RWPE2 (cell line): ENCODE data around the gene RNF213.

ENCODE experiments used
- ATAC-seq: fragments of 200-7000 bp; cut with Tn5 transposase; 3 replicates; pipeline ENCODE4 v1.9.1; 2021; ENCODE audit warnings: low read depth
- DNase-seq: peaks from one replicate; pipeline ENCODE4 v3.0.0-alpha.2; 2020; ENCODE audit warnings: low spot score
- H3K27ac ChIP-seq: fragments of 450-650 bp; 2 replicates; pipeline ENCODE4 v1.5.1; 2017; ENCODE audit warnings: mild to moderate bottlenecking; ENCODE audit not compliant: poor library complexity, severe bottlenecking
- H3K27me3 ChIP-seq: fragments of 250-450 bp; sonication (Bioruptor Pico); 2 replicates; pipeline ENCODE4 v1.5.1; 2021; ENCODE audit warnings: mild to moderate bottlenecking, moderate library complexity; ENCODE audit not compliant: insufficient read depth, poor library complexity, severe bottlenecking
- H3K36me3 ChIP-seq: fragments of 250-450 bp; sonication (Bioruptor Pico); 2 replicates; pipeline ENCODE4 v1.5.1; 2020; ENCODE audit warnings: low read depth, mild to moderate bottlenecking, moderate library complexity
- H3K4me1 ChIP-seq: fragments of 250-450 bp; sonication (Bioruptor Pico); 2 replicates; pipeline ENCODE4 v1.5.1; 2021; ENCODE audit warnings: mild to moderate bottlenecking, moderate library complexity; ENCODE audit not compliant: insufficient read depth, poor library complexity, severe bottlenecking
- H3K4me3 ChIP-seq: fragments of 250-450 bp; sonication (Bioruptor Pico); 2 replicates; pipeline ENCODE4 v1.5.1; 2021; ENCODE audit warnings: mild to moderate bottlenecking, moderate library complexity; ENCODE audit not compliant: severe bottlenecking
- H3K9me3 ChIP-seq: fragments of 250-450 bp; sonication (Bioruptor Pico); 2 replicates; pipeline ENCODE4 v1.5.1; 2021; ENCODE audit warnings: mild to moderate bottlenecking, moderate library complexity; ENCODE audit not compliant: severe bottlenecking
- TF ChIP-seq, protein P1 (sequence below): fragments of 450-650 bp; IDR thresholded peaks from one replicate; pipeline ENCODE4 v1.5.1; 2017; ENCODE audit warnings: mild to moderate bottlenecking, moderate library complexity; ENCODE audit not compliant: poor library complexity, severe bottlenecking

Gene RNF213

DNA sequence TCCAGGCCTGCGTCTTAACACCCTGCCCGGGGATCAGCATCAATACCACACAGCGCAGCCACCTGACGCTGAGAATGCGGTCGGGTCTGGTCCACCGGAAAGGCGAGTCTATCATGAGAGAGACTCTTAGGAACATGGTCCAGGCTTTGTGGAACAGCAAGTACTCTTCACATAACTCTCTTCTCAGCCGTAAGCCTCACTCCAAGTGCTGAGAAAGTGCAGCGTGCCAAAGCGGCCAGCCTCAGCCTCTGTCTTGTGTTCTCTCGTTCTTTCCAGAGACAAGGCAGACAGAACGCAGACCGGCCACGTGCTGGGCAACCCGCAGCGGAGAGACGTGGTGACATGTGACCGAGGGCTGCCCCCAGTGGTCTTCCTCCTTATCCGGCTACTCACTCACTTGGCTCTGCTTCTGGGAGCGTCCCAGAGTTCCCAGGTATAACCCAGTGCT is 119.9 kb downstream of the RNF213 start:
- H3K36me3 ChIP-seq = peaks cover 100% of the 10 kb centered on the region
- no peak overlapping the region for H3K4me3 ChIP-seq
- no peak overlapping the region for H3K27ac ChIP-seq
- H3K9me3 ChIP-seq = no peaks in the 10 kb centered on the region
- TF ChIP-seq, protein P1, sequence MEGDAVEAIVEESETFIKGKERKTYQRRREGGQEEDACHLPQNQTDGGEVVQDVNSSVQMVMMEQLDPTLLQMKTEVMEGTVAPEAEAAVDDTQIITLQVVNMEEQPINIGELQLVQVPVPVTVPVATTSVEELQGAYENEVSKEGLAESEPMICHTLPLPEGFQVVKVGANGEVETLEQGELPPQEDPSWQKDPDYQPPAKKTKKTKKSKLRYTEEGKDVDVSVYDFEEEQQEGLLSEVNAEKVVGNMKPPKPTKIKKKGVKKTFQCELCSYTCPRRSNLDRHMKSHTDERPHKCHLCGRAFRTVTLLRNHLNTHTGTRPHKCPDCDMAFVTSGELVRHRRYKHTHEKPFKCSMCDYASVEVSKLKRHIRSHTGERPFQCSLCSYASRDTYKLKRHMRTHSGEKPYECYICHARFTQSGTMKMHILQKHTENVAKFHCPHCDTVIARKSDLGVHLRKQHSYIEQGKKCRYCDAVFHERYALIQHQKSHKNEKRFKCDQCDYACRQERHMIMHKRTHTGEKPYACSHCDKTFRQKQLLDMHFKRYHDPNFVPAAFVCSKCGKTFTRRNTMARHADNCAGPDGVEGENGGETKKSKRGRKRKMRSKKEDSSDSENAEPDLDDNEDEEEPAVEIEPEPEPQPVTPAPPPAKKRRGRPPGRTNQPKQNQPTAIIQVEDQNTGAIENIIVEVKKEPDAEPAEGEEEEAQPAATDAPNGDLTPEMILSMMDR = no peak
- ATAC-seq (no peak), DNase-seq (no peak)
- no peaks in the 10 kb centered on the region for H3K27me3 ChIP-seq
- H3K4me1 ChIP-seq = no peaks in the 10 kb centered on the region

DNA sequence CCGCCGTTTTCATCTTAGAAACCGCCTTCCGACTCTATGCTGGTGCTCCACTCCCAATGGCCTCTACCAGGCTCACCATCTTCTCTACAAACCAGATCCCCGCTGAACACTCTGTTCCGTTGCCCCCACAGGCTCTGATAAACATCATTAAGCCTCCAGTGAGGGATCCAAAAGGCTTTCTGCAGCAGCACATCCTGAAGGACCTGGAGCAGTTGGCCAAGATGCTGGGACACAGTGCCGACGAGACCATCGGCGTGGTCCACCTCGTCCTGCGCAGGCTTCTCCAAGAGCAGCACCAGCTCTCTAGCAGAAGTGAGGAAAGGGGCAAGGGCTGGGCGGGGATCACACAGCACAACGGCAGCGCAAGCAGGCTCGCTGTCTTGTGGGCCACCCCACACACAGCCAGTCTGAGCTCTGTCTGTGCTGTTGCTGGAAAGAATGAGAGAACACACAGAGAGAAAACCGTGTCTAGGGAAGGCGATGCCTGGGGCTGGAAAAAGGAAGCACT is 120.8 kb downstream of the RNF213 start:
- Histone ChIP-seq H3K27me3 (no peaks in the 10 kb centered on the region), H3K4me3 (no peak overlapping the region), H3K4me1 (no peaks in the 10 kb centered on the region), H3K9me3 (no peaks in the 10 kb centered on the region), H3K27ac (no peak overlapping the region), H3K36me3 (peaks cover 100% of the 10 kb centered on the region)
- no peak for DNase-seq
- TF ChIP-seq, protein P1 = no peak
- ATAC-seq = no peak

DNA sequence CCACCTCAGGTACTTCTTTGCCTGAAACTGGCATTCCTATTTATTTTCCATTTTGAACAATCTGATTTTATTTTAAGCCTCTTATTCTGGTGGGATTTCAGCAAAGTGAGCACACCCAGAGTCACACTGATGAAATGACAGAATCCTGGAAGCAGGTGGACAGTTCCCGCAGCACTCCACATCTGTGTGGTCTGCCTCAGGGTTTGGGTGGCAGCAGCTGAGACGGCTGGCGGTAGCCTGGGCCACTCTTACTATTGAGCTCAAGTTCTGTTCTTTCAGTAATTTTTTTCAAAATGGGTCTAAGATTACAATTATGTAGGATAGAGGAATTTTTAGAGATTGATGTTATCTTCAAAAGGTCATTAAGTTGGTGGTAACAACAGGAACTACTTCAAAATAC is 121.8 kb downstream of the RNF213 start:
- peaks cover 100% of the 10 kb centered on the region for H3K36me3 ChIP-seq

DNA sequence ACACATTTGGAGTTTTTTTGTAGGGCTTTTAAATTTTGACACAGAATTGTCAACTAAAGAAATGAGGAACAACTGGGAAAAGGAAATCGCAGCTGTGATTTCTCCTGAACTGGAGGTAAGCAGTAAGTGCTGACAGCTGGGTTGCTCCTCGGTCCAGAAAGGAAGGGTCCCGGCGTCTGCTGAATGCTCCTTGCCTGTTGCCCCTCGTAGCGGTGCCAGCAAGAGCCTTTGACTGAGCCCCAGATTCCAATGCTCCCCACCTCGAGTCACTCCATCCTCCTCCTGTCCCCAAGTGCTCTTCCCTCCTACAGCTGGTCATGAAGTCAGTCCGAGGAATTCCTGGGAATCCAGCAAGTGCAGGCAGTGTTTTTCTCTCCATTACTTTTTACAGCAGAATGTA is 122.3 kb downstream of the RNF213 start:
- DNase-seq = no peak
- Histone ChIP-seq H3K27ac (no peak overlapping the region), H3K9me3 (no peaks in the 10 kb centered on the region), H3K36me3 (peaks cover 100% of the 10 kb centered on the region), H3K4me1 (no peaks in the 10 kb centered on the region), H3K27me3 (no peaks in the 10 kb centered on the region), H3K4me3 (no peak overlapping the region)
- TF ChIP-seq, protein P1 = no peak
- no peak for ATAC-seq

More for the DNA sequence above, 121.8 kb downstream of the RNF213 start:
- DNase-seq = no peak
- Histone ChIP-seq H3K9me3 (no peaks in the 10 kb centered on the region), H3K4me3 (no peak overlapping the region), H3K27me3 (no peaks in the 10 kb centered on the region), H3K4me1 (no peaks in the 10 kb centered on the region), H3K27ac (no peak overlapping the region)
- TF ChIP-seq, protein P1 = no peak
- ATAC-seq = no peak

DNA sequence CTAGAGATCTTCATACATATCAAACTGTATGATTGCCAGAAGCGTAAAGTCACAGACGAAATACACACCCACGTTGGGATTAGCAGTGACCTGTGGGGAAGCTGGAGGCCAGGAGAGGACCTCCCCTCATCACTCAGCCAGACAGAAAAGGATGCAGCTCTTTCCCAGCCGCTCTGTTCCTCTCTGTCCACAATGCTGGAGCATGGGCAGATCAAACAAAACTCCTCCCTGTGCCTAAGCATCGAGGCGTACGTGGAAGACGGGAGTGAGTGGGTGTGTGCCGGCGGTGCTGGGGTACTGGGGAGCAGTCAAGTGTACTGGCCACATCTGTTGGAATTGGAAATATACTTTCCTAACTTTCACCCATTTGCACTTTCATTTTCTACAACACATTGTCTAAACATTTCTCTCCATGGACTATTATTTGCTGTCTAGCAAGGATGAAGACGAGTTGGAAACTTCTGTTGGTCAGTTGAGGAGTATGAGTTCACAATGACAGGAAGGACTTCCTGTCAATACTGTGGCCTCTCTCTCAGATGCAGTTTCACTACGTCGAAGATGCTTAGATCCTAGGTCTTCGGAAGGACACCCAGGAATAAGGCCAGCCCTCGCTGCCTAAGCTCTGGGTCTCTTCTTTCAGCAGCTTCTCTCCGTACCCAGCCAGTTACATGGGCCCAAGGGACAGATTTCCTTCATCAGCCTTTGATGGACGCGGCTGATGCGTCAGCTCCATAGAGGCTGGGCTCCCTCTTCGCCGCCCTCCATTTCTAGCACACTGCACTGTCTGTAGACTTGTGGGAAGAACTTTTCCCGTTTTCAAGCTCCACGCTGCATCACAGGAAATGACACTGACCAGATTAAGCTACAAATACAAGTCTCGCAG is 123.7 kb downstream of the RNF213 start:
- Histone ChIP-seq H3K9me3 (no peaks in the 10 kb centered on the region), H3K27me3 (no peaks in the 10 kb centered on the region), H3K4me1 (no peaks in the 10 kb centered on the region), H3K27ac (no peak overlapping the region), H3K36me3 (peaks cover 100% of the 10 kb centered on the region), H3K4me3 (no peak overlapping the region)
- TF ChIP-seq, protein P1 = no peak
- ATAC-seq (no peak), DNase-seq (no peak)
